Transverse colon (tissue), 4 donors: Measurements from ENCODE around the gene P2RX7.

Experiments used
- CTCF ChIP-seq, 5 experiments: fragments of 200-600 bp in 3 of 5; fragments of 450-650 bp in 2 of 5; sonication (generic) in 3 of 5; IDR thresholded peaks; 1 replicate in 2 of 5; 2 replicates in 3 of 5; pipeline ENCODE4 v1.5.1; 2016 to 2017; ENCODE audit warnings: antibody characterized with exemption in 5 of 5, inconsistent platforms in 3 of 5, mild to moderate bottlenecking in 2 of 5, moderate library complexity in 1 of 5
- POLR2AphosphoS5 ChIP-seq, 3 donors: sonication (generic); formaldehyde crosslinking; IDR thresholded peaks; one replicate each; pipeline ENCODE4 v1.6.1; 2016; ENCODE audit warnings: antibody characterized with exemption in 3 of 3

DNA sequence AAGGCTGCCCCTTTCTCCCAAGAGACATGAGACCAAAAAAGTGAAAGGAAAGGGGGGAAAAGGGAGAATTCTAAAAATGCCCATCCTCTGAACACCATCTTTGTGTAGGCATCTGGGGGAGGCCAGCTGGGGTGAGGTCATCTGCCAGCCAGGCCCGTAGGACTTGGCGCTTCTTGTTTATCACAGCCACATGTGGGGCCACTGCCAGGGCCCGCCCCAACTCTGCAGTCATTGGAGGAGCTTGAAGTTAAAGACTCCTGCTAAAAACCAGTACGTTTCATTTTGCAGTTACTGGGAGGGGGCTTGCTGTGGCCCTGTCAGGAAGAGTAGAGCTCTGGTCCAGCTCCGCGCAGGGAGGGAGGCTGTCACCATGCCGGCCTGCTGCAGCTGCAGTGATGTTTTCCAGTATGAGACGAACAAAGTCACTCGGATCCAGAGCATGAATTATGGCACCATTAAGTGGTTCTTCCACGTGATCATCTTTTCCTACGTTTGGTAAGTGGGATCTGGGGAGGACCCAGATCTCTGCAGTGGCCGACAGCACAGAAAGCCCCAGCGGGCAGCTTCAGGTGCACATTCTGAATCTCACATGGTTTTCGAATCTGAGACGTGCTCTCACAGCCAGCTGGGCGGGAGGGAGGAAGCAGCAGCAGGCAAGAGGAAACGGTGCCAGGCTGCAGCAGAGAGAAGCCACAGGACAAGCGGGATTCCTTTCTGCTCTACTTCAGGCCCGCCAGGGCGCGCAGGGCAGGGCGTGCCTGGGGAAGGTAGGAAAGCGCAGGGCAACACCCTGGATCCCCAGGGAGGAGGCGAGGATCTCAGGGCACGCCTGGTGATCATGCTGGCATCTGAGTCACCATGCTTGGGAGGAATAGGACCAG lies at the start of gene P2RX7:
- TF ChIP-seq CTCF (IDR thresholded peaks at IDR 0.05) (peak in 3 of 5 experiments; percentile 10 to 18 (median 16)), POLR2AphosphoS5 (IDR thresholded peaks at IDR 0.05) (peak in 2 of 3 donors; percentile 27 to 48)
